Fibroblast of pulmonary artery (primary cell): ENCODE measurements around the gene LAG3.

ENCODE experiments used
- DNase-seq: peaks from one replicate; pipeline ENCODE4 v3.0.0-alpha.2; 2010; ENCODE audit warnings: low read depth
- H3K4me3 ChIP-seq: replicated peaks from 2 replicates; pipeline ENCODE4 v1.5.1; 2011; ENCODE audit warnings: low read depth, mild to moderate bottlenecking, control low read depth, low read length, moderate library complexity
- TF ChIP-seq, protein P1 (sequence below): IDR thresholded peaks from 2 replicates; pipeline ENCODE4 v1.5.1; 2011; ENCODE audit warnings: mild to moderate bottlenecking, control low read depth, low read length, inconsistent platforms; ENCODE audit errors: missing control alignments

LAG3 gene

GRCh38 chr12:6747216-6747615, 25.1 kb upstream of the LAG3 start:
- H3K4me3 ChIP-seq: no peak overlapping the region
- TF ChIP-seq, protein P1, sequence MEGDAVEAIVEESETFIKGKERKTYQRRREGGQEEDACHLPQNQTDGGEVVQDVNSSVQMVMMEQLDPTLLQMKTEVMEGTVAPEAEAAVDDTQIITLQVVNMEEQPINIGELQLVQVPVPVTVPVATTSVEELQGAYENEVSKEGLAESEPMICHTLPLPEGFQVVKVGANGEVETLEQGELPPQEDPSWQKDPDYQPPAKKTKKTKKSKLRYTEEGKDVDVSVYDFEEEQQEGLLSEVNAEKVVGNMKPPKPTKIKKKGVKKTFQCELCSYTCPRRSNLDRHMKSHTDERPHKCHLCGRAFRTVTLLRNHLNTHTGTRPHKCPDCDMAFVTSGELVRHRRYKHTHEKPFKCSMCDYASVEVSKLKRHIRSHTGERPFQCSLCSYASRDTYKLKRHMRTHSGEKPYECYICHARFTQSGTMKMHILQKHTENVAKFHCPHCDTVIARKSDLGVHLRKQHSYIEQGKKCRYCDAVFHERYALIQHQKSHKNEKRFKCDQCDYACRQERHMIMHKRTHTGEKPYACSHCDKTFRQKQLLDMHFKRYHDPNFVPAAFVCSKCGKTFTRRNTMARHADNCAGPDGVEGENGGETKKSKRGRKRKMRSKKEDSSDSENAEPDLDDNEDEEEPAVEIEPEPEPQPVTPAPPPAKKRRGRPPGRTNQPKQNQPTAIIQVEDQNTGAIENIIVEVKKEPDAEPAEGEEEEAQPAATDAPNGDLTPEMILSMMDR: no peak
- no peak for DNase-seq

GRCh38 chr12:6748761-6749160, 23.6 kb upstream of the LAG3 start:
- no peak overlapping the region for H3K4me3 ChIP-seq
- TF ChIP-seq, protein P1: no peak
- no peak for DNase-seq

GRCh38 chr12:6750506-6750905, 21.8 kb upstream of the LAG3 start:
- DNase-seq: no peak
- TF ChIP-seq, protein P1: no peak
- H3K4me3 ChIP-seq: no peak overlapping the region

DNA sequence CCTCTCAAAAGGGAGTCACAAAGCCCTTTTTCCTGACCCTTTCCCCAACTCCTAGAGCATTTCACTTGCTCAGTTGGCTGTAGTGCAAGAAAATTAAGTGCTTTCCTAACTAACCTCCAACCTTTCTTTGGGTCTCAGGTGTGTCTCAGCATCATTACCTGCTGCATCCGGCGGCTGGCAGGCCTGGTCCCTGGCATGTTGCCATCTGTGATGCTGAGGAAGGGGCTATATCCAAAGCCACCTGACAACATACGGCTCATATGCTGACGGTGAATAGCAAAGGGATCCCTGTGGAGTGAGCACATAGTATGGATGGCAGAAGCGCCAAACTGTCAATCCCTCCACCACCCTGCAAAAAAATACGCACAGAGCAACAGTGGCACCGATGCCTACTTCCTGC, 20.6 kb upstream of the LAG3 start:
- H3K4me3 ChIP-seq: peak overlapping the region; percentile 90
- DNase-seq: no peak
- TF ChIP-seq, protein P1: no peak

- H3K4me3 ChIP-seq: peak overlapping the region; percentile 90
- peak; percentile 62 for DNase-seq
- TF ChIP-seq, protein P1: peak; percentile 55
Measured at GRCh38 chr12:6752167-6752920, 20.0 kb upstream of the LAG3 start.

GRCh38 chr12:6752921-6753771, 19.2 kb upstream of the LAG3 start, which contains the start of gene MLF2:
Gene MLF2, minus strand, starts transcription at chr12:6753141. Its CDS starts 807 bp downstream, at chr12:6752334.
- DNase-seq: peak; percentile 99
- TF ChIP-seq, protein P1: no peak
- H3K4me3 ChIP-seq: peak within 1 kb of the TSS; percentile 90
